ENCODE data around the gene ANKRD29. TPM values are rescaled to one million over a fixed set of nuclear protein-coding genes. Genes with fewer than 3 reads are reported as not detected.
"Not testable (repeated sequence)": the region's sequence is repeated elsewhere in the genome, so short reads cannot be mapped to it uniquely, and the experiment has no call there.

The ANKRD29 gene
- total RNA-seq, 1 donor from 2014 or later, result 0.58 TPM

DNA sequence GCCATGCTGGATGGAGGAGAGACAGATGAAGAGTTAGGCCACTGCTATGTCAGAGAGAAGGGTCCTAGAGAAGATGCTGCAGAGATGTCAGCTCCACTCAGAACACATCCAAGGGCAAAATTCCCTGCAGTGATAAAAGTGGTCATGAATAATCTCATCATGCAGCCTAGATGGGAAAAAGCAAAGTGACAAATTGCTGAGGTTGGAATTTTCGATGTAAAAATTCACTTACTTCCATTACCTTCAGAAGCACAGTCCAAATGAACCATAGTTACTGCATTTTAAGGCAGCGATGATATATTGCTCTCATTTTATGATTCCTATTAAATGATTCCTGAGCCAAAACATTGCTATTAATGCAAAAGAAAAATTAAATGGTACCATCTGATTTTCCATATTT, 16.4 kb downstream of the ANKRD29 start:
- DNase-seq (ENCODE audit: extremely low read depth, low read depth, low spot score), result no peak

DNA sequence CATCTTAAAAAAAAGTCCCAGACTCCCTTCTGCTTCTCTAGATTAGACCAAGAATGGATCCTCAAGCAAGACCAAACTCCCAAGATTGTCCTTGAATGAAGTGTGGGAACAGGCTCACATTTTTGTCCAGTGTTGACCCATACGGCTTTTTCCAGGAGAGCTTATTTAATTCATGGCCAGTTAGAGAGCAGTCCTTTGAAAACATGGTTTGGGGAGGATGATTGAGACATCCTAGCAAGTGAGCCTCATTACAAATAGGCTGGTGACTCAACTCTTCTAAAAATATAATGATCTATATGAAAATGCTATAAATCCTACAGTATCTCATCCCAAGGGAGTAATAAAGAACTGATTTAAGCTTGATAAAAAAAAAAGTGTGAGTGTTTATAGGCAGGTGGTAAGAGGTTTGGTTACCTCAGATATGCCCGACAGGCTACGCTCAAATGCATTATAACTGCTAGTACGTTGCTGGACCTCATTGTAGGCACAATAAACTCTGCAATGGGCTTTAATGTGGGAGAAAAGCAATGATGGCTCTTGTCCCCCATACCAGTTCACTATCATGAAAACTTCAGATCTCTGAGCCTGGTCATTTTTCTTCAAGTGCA, 17.0 kb downstream of the ANKRD29 start:
- no peak for DNase-seq (ENCODE audit: extremely low read depth, low read depth, low spot score)

DNA sequence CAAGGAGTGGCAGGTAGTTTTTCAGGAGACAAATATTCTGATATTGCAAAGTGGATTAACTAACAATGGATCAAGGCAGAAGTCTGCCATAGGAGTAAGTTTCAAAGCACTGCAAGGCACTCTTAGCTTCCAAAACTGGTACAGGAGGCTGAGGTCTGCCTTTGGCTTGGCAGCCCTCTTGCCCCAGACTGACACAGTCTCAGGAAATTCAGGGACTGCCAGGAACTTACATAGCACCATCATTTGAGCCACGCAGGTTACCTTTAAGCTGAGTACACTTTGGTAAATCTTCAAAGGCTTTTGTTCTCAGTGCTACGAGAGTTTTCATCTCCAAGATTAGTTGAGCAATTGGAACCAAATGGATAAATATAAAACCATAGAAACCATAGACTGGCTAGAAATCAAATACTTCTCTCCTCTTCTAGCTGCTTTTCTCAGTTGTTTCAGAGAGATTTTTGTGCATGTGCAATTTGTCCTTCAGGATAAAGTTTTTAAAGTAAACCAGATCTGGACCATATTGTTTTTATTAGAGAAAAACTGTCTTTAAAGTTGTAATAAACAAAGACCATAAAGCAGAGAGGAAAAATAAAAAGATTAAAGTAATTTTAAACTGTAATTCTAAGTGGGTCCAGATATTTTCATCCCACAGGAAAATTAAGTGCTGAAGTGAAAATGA, 18.8 kb downstream of the ANKRD29 start:
- DNase-seq (ENCODE audit: extremely low read depth, low read depth, low spot score), result no peak

DNA sequence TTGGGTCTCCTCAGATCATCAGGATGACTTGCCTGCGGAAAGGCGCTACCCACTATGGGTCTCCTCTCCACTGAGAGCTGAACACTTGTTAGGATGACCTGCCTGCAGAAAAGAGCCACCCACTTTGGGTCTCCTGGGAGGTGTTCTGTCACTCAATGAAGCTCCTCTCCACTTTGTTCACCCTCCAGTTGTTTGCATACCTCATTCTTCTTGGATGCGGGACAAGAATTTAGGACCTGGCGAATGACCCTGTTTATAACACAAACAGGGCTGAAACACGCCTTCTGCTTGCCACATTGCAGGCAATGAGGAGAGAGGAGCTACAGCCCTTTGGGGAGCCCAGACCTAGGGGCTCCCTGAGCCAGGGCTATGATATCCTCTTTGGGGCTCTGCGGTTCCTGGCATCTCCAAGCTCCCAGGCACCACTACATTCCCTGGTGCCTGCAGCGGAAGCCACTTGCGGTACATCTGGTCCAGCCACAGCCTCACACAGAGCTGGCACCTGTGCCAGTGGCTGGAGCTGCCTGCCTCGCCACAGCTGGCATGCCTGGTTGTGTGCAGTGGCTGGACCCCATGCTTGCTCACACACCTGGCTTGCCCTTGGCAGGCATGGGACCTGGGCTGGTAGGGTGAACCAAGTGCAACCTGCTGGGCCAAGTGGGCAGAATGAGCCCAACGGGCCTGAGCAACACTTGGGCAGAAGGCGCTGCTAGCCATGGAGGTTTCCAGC, 20.6 kb downstream of the ANKRD29 start:
- no peak for DNase-seq (ENCODE audit: extremely low read depth, low read depth, low spot score)

DNA sequence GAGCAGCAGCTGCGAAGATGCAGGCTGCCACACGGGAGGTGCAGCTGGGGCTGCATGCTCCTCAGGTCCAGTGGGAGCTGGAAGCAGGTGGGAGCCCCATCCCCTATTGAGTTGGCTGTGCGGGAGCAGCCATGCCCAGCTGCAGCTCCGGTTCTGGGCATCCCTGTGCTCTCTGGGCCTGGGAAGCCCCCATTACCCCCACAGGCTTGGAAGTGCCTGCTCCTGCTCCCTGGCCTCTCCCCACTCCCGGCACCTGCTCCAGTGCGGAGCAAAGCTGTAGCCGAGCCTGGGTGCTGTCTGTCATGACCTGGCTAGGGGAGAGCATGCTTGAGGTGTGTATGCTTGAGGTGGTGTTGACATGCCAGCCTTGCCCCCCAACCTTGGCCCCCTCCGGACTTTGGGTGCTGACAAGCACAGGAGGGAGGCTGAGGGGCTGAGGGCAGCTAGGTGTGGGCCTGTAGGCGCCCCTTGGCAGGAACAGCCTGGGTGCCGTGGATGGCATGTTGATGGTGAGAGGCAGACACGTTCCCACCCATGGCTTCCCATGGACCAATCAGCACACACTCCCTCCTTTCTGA, 21.5 kb downstream of the ANKRD29 start:
- no peak for DNase-seq (ENCODE audit: extremely low read depth, low read depth, low spot score)

DNA sequence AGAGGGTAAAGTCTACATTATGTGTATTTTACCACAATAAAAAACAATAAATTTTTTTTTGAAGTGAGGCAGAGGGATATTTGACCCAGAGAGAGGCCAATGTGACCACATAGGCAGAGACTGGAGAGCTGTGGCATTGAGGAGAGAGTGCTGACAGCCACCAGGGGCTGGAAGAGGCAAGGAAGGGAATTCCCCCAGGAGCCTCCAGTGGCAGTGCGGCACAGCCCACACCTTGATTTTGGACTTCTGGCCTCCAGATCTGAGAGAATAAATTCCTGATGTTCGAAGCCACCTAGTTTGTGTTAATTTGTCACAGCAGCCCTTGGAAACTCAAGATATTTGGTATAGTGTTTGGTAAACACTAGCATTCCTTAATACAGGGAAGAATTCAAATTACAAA, 22.7 kb downstream of the ANKRD29 start:
- DNase-seq (ENCODE audit: extremely low read depth, low read depth, low spot score), result no peak

DNA sequence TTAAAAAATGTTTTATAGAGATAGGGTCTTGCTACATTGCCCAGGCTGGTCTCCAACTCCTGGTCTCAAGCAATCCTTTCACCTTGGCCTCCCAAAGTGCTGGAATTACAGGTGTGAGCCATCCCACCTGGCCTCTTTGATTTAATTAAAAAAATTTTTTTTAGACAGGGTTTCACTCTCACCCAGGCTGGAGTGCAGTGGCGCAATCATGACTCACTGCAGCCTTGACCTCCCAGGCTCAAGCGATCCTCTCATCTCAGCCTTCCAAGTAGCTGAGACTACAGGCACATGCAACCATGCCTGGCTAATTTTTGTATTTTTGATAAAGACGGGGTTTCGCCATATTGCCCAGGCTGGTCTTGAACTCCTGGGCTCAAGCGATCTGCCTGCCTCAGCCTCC, 26.3 kb downstream of the ANKRD29 start:
- not testable (repeated sequence) for DNase-seq (ENCODE audit: extremely low read depth, low read depth, low spot score)

DNA sequence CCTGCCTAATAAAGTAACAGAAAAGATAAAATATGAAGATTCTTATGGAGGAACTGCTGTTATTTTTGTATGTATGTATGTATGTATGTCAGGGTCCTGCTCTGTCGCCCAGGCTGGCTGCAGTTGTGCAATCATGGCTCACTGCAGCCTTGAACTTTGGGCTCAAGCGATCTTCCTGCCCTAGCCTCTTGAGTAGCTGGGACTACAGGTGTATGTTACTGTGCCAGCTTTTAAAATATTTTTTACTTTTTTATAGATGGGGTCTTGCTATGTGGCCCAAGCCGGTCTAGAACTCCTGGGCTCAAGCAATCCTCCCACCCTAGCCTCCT, 26.7 kb downstream of the ANKRD29 start:
- no peak for DNase-seq (ENCODE audit: extremely low read depth, low read depth, low spot score)

DNA sequence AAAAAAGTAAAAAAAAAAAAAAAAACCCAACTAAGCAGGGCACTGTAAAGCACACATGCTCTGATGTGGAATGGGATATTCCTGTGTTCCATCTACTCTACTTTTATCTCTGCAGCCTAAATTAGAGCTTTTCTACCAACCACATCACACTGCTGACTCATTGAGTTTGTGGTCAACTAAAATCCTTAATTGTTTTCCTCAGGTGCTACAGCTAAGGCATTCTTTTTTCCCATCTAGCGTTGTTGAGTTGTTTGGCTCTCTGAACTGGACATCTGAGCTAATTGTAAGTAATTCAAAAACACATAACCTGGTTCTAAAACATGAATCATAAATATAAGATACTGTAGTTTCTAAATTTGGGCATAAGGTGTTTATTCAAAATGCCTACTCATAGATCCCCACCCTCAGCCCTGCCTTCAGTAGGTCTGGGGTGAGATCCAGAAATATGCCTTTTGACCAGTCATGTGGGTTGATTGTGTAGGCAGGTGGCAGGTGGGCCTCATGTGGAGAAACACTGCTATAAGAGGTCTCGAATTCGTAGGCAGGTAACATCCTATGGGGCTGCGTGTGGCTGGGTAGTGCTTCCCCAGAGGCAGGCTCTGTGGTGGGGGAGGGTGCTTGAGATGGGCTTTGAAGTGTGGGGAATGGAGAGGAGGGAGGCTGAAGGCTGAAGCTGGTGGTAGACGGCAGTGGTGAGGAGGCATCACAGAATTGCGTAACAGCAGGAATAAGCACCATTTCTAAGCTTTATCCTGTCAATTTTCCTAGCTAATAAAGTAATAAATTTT, 27.2 kb downstream of the ANKRD29 start:
- DNase-seq (ENCODE audit: extremely low read depth, low read depth, low spot score), result no peak

DNA sequence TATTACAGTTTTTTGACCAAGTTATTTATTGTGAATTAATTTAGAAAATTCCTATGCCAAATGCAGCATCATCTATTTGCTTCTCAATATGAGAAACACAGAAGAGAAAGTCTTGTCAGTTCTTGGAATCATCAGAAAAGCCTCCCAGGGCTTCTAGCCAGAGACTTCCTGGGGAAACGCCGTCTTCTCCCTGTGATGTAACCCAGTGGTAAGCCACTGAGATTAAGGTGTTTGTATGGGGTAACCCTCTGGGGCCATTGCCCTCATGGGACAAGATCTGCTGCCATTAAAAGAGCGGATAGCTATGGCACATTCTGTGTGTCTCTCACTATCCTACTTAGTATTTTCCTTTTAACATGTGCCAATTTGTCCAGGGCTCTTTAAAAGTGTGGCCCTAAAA, 28.0 kb downstream of the ANKRD29 start:
- no peak for DNase-seq (ENCODE audit: extremely low read depth, low read depth, low spot score)

DNA sequence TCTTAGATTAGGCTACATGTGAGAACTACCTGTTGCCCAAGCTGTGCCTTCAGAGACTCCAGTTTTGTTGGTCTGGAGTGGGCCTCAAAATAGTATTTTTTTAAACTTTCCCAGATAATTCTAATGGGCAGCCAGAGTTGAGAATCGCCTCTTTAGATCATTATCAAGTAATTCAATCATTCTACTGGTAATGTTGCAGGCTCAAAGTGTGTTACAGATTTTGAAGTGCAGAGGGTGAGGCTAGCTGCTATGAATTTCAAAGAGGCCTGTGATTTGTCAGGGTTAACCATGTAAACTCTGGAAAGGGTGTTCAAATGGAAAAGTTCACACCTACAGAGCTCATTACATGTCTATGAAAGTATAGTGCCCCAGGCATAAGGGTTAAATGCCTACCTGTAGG, 30.1 kb downstream of the ANKRD29 start:
- no peak for DNase-seq (ENCODE audit: extremely low read depth, low read depth, low spot score)

DNA sequence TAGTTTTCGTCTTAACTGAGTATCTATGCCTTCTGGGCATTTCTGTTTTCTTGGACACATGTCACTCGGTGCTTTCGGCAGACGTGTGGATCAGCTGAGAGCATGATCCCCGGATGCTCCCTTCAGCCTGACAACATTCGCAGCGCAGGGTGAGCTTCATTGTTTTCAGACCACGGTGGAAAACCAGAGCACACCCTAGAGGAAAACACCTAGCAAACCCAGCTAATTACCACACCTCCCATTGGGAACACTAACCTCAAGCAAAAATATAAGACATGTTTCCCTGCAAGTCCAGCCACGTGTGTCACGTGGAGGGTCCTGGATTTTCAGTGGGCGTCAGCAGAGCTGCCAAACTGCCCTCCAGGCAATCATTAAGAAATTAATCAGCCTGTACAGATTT, 31.0 kb downstream of the ANKRD29 start:
- DNase-seq (ENCODE audit: extremely low read depth, low read depth, low spot score), result no peak

DNA sequence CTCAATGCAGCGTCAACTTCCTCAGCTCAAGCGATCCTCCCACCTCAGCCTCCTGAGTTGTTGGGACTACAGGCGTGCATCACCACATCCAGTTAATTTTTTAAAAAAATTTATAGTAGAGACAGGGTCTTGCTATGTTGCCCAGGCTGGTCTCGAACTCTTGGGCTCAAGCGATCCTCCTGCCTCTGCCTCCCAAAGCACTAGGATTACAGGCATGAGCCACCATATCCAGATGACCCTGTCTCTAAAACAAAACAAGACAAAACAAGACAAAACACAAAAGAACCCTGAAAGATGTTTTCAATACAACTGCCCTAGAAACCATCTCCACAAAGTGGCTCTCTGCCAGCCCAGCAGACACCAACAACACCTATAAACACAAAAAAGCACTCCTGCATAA, 31.4 kb downstream of the ANKRD29 start:
- DNase-seq (ENCODE audit: extremely low read depth, low read depth, low spot score), result no peak

DNA sequence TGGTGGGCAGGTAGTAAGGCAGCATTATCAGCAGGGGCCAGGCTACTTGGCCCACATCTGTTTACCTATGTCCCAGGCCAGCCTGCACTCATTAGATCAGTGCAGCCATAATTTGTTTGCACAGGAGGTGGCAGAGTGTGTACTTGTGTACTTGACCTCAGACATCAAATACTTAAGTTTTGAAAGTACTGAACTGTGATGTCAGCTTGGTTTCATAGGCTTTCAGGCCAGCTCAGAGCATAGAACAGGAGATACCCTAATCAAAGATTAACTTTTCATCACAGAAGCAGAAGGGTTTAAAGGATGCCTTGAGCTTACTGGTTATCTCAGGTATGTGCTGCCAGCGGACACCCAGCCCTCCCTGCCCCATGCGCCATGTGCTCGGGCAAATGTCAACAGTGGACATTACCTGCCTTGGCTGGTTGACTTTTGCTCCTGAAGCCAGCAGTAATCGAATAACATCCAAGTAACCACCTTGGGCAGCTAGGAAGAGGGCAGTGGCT, 33.2 kb downstream of the ANKRD29 start:
- no peak for DNase-seq (ENCODE audit: extremely low read depth, low read depth, low spot score)

DNA sequence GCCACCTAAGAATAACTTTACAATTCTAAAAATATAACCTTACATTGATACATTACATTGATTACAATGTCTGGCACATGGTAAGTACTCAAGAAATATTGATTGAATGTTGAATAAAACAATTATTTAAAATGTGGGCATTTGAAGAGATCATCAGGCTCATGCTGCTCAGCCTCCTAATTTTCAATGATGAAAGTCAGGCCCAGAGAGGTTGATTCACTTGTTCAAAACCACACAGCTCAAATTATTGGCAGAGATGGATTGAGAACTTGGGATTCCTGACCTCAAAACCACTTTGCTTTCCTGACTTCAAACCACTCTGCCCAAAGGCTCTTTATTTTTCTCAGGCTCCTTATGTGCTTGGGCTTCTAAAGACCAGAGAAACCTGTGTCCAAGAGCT, 34.7 kb downstream of the ANKRD29 start:
- DNase-seq (ENCODE audit: extremely low read depth, low read depth, low spot score), result no peak

DNA sequence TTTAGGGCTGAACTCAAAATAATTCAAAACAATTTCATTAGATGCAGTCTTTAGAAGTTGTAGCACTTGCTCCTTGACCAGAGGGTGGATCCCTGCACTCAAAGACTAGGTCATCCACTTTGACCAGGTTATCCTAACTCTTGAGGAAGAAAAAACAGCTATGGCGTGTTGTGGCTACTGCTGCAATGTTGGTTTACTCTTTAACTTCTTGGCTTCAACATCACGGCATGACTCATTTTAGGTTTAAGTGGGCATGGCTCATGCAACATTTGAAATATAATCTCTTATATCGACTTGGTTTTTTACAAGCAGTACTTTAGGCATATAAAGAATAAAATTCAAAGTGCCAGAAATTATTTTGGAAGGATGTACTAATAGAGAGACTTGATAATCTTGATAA, 35.4 kb downstream of the ANKRD29 start:
- DNase-seq (ENCODE audit: extremely low read depth, low read depth, low spot score), result no peak

DNA sequence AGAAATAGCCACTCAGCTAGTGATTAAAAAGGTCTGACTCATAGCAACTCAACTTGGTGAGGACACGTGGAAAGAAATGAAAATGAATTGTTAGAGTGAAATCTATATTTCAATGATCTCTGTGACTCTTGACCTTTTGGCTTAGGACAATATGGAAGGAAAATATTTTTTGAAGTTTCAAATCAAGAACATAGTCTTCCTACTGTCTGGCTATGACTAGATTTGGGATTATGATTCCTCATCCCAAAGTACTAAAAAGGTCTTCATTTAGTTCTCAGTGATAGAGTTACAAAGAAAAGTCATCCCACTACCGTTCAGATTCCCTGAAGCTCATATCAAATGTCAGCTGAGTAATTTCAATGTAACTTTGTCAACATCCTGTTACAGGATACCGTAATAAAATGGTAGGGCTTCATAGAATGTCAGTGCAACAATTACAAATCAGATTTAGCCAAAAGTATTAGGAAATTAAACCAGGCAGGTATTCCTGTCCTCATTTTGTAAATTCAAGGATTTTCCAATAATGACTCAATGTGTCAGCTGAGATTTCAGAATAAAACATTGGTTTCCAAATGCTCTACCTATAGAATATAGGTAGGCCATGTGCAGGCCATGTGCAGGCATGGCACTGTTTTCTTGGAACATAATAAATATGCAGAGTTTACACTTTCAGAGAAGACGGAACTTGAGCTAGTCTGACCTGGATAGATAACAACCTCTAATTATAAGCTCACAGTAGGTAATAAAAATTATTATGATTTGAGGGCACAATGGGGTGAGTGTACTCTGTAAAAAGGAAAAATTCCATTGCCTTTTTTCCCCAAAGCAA, 36.0 kb downstream of the ANKRD29 start:
- no peak for DNase-seq (ENCODE audit: extremely low read depth, low read depth, low spot score)

DNA sequence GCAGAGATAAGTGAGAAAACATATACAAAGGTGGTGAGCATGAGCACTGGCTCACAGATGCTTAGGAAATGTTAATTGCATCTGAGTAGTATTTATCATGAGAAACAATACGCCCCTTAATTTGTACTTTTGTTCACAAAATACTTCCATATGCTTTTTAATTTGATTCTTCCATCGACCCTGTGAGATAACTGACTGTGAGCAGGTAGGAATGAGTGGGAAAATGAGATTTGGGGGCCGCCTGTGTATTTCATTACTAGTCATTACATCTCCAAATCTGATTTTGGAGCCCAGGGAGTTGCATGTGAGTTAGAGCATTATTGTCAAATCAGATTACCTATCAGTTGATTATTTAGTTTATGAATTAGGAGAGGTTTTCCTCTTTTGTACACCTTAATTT, 39.7 kb downstream of the ANKRD29 start:
- DNase-seq (ENCODE audit: extremely low read depth, low read depth, low spot score), result no peak

DNA sequence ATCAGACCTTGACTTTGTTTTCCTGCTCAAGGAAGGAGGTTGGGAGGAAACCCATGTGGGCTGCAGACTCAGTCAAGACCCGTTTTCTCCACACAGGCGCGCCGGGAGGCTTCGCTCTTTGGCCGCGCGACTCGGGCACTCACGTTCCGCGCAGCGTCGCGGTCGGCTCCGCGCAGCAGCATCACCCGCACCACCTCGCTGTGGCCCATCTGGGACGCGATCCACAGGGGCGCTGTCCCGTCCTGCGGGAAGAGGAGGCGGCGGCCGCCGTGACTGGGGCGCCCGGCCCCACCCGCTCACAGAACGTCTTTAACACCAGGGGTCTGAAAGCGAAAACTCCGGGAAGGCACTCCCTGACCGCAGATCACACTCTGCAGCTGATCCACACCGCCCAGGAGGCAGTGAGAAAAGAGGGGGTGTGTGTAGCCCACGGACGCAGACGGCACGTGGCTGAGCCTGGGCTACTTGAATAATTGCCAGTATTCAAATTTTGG, 43.3 kb downstream of the ANKRD29 start:
- DNase-seq (ENCODE audit: extremely low read depth, low read depth, low spot score), result no peak

DNA sequence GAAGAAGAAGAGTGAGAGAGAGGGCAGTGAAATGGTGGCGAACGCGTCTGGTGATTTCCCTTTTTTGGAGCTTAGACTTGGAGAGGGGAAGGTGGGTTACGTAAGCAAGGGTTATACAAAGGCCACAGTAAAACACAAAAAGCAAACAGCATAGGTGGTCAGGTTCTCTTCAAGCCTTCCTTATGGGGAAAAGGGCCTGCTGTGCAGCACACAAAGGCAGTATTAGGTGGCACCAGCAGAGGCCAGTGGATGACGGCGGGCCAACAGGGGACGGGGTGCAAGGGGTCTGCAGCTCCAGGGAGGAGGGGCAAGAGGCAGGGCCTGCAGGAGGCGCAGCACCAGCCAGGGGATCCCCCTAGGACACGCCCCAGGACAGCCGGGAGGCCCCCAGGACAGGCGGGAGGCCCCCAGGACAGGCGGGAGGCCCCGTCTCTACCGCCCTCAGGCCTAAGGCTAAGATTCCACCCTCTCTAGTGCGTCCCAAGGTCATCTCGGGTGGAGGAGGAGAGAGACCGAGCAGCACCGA, 43.8 kb downstream of the ANKRD29 start:
- no peak for DNase-seq (ENCODE audit: extremely low read depth, low read depth, low spot score)
